HepG2 (cell line): ENCODE measurements around the gene GUK1.

Experiments used
- CTCF ChIP-seq: sonication (generic); formaldehyde crosslinking; IDR thresholded peaks from 2 replicates; pipeline ENCODE4 v1.5.0; 2020; ENCODE audit warnings: mild to moderate bottlenecking, missing genetic modification reagents, moderate library complexity
- JUNB ChIP-seq: sonication (generic); formaldehyde crosslinking; IDR thresholded peaks from 2 replicates; pipeline ENCODE4 v1.8.0; 2022; ENCODE audit warnings: missing genetic modification reagents, mild to moderate bottlenecking, borderline replicate concordance
- KLF6 ChIP-seq: IDR thresholded peaks from 2 replicates; pipeline ENCODE4 v1.8.0; 2016; ENCODE audit warnings: missing biosample characterization, missing genetic modification reagents
- POLR2A ChIP-seq, 2 experiments: IDR thresholded peaks; 2 replicates each; pipeline ENCODE4 v1.6.1; 2011; ENCODE audit warnings: low read depth in 2 of 2, low read length in 2 of 2, mild to moderate bottlenecking in 1 of 2, moderate library complexity in 1 of 2; ENCODE audit not compliant: insufficient read depth in 1 of 2
- POLR2AphosphoS5 ChIP-seq: IDR thresholded peaks from 2 replicates; pipeline ENCODE4 v1.6.1; 2012; ENCODE audit warnings: low read depth, low read length
- REST ChIP-seq, 2 experiments: IDR thresholded peaks; 2 replicates each; pipeline ENCODE4 v1.6.1; 2011 to 2012; ENCODE audit warnings: low read length in 2 of 2, borderline replicate concordance in 1 of 2, low read depth in 1 of 2, mild to moderate bottlenecking in 1 of 2, moderate library complexity in 1 of 2
- TAF1 ChIP-seq: sonication (generic); formaldehyde crosslinking; IDR thresholded peaks from 2 replicates; pipeline ENCODE4 v1.4.0; 2020; ENCODE audit warnings: missing genetic modification reagents
- ZNF430 ChIP-seq: sonication (generic); formaldehyde crosslinking; IDR thresholded peaks from 2 replicates; pipeline ENCODE4 v1.9.0; 2021; ENCODE audit warnings: mild to moderate bottlenecking, missing genetic modification reagents
- ZNF572 ChIP-seq: sonication (generic); formaldehyde crosslinking; IDR thresholded peaks from 2 replicates; pipeline ENCODE4 v1.5.1; 2020; ENCODE audit warnings: mild to moderate bottlenecking, missing genetic modification reagents

GRCh38 chr1:228171221-228171891 lies 31.3 kb downstream of the GUK1 start:
- TF ChIP-seq POLR2A (IDR thresholded peaks at IDR 0.05; ENCODE audit: insufficient read depth in 1 of 2, low read depth in 2 of 2, low read length in 2 of 2) (no peak), CTCF (no peak), ZNF430 (CRISPR knock-in tag) (no peak), KLF6 (CRISPR knock-in tag) (no peak), TAF1 (CRISPR knock-in tag) (no peak), REST (IDR thresholded peaks at IDR 0.05; ENCODE audit: borderline replicate concordance in 1 of 2, low read depth in 1 of 2, low read length in 2 of 2) (no peak), POLR2AphosphoS5 (no peak), ZNF572 (no peak), JUNB (CRISPR knock-in tag) (no peak)
